Fibroblast of lung (primary cell): Measurements from ENCODE around the gene NXPH4. TPM values are rescaled to one million over a fixed set of nuclear protein-coding genes. Genes with fewer than 3 reads are reported as not detected.

ENCODE experiments used
- DNase-seq, 2 donors: peaks; one replicate each; pipeline versions ENCODE4 v3.0.0 to v3.0.0-alpha.2; 2010; ENCODE audit warnings: low read depth in 2 of 2
- H2AFZ ChIP-seq: 2 replicates; pipeline ENCODE4 v1.5.1; 2012; ENCODE audit warnings: low read length, control low read depth, inconsistent platforms
- H3K27ac ChIP-seq: 2 replicates; pipeline ENCODE4 v1.5.1; 2011; ENCODE audit warnings: low read length, control low read depth; ENCODE audit not compliant: insufficient read depth
- H3K27me3 ChIP-seq: 2 replicates; pipeline ENCODE4 v1.5.1; 2011; ENCODE audit warnings: mild to moderate bottlenecking, low read length; ENCODE audit not compliant: control insufficient read depth, insufficient read depth
- H3K36me3 ChIP-seq: 2 replicates; pipeline ENCODE4 v1.5.1; 2011; ENCODE audit warnings: low read length; ENCODE audit not compliant: control insufficient read depth, insufficient read depth
- H3K4me1 ChIP-seq: 2 replicates; pipeline ENCODE4 v1.5.1; 2011; ENCODE audit warnings: low read length; ENCODE audit not compliant: control insufficient read depth, insufficient read depth; ENCODE audit errors: extremely low read depth
- H3K4me2 ChIP-seq: 2 replicates; pipeline ENCODE4 v1.5.1; 2011; ENCODE audit warnings: low read length, control low read depth; ENCODE audit not compliant: insufficient read depth; ENCODE audit errors: extremely low read depth
- H3K4me3 ChIP-seq, 4 experiments: fragments of 200-600 bp in 1 of 4; sonication (generic) in 1 of 4; replicated peaks in 1 of 4; 2 replicates each; pipeline ENCODE4 v1.5.1; 2011 to 2016; ENCODE audit warnings: low read length in 4 of 4, low read depth in 3 of 4, mild to moderate bottlenecking in 3 of 4, control low read depth in 2 of 4, inconsistent platforms in 1 of 4, mixed read lengths in 1 of 4; ENCODE audit not compliant: insufficient read depth in 1 of 4; ENCODE audit errors: control extremely low read depth in 1 of 4
- H3K79me2 ChIP-seq: 2 replicates; pipeline ENCODE4 v1.5.1; 2012; ENCODE audit warnings: mild to moderate bottlenecking, low read length, inconsistent platforms; ENCODE audit not compliant: control insufficient read depth, insufficient read depth
- H3K9ac ChIP-seq: 2 replicates; pipeline ENCODE4 v1.5.1; 2011; ENCODE audit warnings: mild to moderate bottlenecking, low read length, control low read depth; ENCODE audit not compliant: insufficient read depth
- H3K9me3 ChIP-seq: 2 replicates; pipeline ENCODE4 v1.5.1; 2012; ENCODE audit warnings: low read depth, low read length; ENCODE audit not compliant: control insufficient read depth, insufficient read depth
- H4K20me1 ChIP-seq: 2 replicates; pipeline ENCODE4 v1.5.1; 2011; ENCODE audit warnings: low read length; ENCODE audit not compliant: control insufficient read depth, insufficient read depth; ENCODE audit errors: extremely low read depth
- EZH2 ChIP-seq: IDR thresholded peaks from 2 replicates; pipeline ENCODE4 v1.5.1; 2012; ENCODE audit warnings: low read length, control low read depth, mild to moderate bottlenecking; ENCODE audit errors: missing control alignments
- polyA plus RNA-seq, 2 donors: library from polyadenylated mRNA; depleted of rRNA in 1 of 2; stranded (reverse) in 1 of 2; unstranded in 1 of 2; fragments of >200 nt; gene quantifications; 2 replicates each; pipeline ENCODE4 v1.2.1, GENCODE V29; 2011 to 2012; ENCODE audit warnings: missing spikeins in 1 of 2
- total RNA-seq: library from RNA; depleted of rRNA; stranded (reverse); fragments of >200 nt; gene quantifications from 2 replicates; pipeline ENCODE4 v1.2.1, GENCODE V29; 2014
- TF ChIP-seq, protein P1 (sequence below), 2 donors: IDR thresholded peaks in 1 of 2; conservative IDR thresholded peaks in 1 of 2; 1 replicate in 1 of 2; 2 replicates in 1 of 2; pipeline ENCODE4 v1.5.1; 2011 to 2012; ENCODE audit warnings: low read length in 2 of 2, control low read depth in 1 of 2, inconsistent platforms in 1 of 2, low read depth in 1 of 2, mild to moderate bottlenecking in 1 of 2

Gene NXPH4
- total and polyA plus RNA-seq, 2 donors (not counting 1 experiment from before 2014, with no cell fraction given), result 0.50 to 1.9 TPM

DNA sequence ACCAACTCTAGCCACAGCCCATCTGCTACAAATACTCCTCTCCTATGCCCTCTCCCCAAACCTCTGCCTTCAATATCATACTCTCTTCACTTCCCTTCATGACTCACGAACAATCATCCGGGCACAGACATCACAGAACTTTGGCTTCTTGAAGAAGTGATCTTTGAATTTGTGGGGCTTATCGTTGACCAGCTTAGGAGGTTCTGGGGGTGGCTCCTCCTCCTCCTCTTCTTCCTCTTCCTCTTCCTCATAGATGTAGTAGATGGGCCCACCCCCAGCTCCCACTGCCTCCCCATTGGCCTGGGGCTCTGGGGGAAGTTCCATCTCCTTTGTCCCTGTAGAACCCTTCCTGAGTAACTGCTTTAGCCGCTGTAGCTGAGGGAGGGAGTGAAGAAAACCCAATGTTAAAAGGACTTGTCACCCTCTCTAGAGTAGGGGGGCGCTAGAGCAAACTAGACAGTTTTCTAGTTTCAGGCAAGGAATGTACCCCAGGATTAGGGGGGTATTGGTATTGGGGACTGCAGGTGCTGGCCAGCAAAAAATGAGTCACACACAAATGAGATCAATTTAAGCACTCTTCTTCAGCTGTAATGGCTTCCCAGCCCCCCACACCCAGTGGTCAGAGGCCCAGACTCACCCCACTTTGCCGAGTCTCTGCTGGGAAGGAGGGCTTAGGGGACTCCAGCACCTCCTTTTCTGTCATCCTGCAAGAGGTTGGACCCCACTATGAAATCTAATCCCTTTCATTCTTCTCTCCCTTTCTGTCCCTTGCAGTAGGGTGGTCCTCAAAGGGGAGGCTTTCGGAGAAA, 32.5 kb downstream of the NXPH4 start:
- no peak for TF ChIP-seq EZH2
- TF ChIP-seq, protein P1, sequence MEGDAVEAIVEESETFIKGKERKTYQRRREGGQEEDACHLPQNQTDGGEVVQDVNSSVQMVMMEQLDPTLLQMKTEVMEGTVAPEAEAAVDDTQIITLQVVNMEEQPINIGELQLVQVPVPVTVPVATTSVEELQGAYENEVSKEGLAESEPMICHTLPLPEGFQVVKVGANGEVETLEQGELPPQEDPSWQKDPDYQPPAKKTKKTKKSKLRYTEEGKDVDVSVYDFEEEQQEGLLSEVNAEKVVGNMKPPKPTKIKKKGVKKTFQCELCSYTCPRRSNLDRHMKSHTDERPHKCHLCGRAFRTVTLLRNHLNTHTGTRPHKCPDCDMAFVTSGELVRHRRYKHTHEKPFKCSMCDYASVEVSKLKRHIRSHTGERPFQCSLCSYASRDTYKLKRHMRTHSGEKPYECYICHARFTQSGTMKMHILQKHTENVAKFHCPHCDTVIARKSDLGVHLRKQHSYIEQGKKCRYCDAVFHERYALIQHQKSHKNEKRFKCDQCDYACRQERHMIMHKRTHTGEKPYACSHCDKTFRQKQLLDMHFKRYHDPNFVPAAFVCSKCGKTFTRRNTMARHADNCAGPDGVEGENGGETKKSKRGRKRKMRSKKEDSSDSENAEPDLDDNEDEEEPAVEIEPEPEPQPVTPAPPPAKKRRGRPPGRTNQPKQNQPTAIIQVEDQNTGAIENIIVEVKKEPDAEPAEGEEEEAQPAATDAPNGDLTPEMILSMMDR (conservative IDR thresholded peaks at IDR 0.05 in 1 of 2, IDR thresholded peaks at IDR 0.05 in 1 of 2; ENCODE audit: low read depth in 1 of 2, low read length in 2 of 2), result no peak
- H3K4me2 ChIP-seq, result no peak overlapping the region
- H3K79me2 ChIP-seq, result no peaks in the 10 kb centered on the region
- no peaks in the 10 kb centered on the region for H3K4me1 ChIP-seq
- no peak overlapping the region for H3K4me3 ChIP-seq
- H3K27me3 ChIP-seq, result no peaks in the 10 kb centered on the region
- DNase-seq, result no peak
- no peaks in the 10 kb centered on the region for H3K36me3 ChIP-seq
- H3K27ac ChIP-seq, result no peak overlapping the region
- no peak overlapping the region for H2AFZ ChIP-seq
- no peaks in the 10 kb centered on the region for H4K20me1 ChIP-seq
- H3K9ac ChIP-seq, result no peak overlapping the region
- H3K9me3 ChIP-seq, result no peaks in the 10 kb centered on the region

- no peak overlapping the region for H3K9ac ChIP-seq
- no peak overlapping the region for H2AFZ ChIP-seq
- no peak for DNase-seq
- TF ChIP-seq, protein P1 (conservative IDR thresholded peaks at IDR 0.05 in 1 of 2, IDR thresholded peaks at IDR 0.05 in 1 of 2; ENCODE audit: low read depth in 1 of 2, low read length in 2 of 2), result no peak
- TF ChIP-seq EZH2, result no peak
- H3K27me3 ChIP-seq, result no peaks in the 10 kb centered on the region
- H3K4me1 ChIP-seq, result no peaks in the 10 kb centered on the region
- no peak overlapping the region for H3K4me2 ChIP-seq
- H4K20me1 ChIP-seq, result no peaks in the 10 kb centered on the region
- H3K79me2 ChIP-seq, result no peaks in the 10 kb centered on the region
- H3K9me3 ChIP-seq, result no peaks in the 10 kb centered on the region
- H3K27ac ChIP-seq, result no peak overlapping the region
- H3K4me3 ChIP-seq, result no peak overlapping the region
- H3K36me3 ChIP-seq, result peaks cover 4% of the 10 kb centered on the region
Measured at GRCh38 chr12:57250541-57250940, 33.9 kb downstream of the NXPH4 start.

DNA sequence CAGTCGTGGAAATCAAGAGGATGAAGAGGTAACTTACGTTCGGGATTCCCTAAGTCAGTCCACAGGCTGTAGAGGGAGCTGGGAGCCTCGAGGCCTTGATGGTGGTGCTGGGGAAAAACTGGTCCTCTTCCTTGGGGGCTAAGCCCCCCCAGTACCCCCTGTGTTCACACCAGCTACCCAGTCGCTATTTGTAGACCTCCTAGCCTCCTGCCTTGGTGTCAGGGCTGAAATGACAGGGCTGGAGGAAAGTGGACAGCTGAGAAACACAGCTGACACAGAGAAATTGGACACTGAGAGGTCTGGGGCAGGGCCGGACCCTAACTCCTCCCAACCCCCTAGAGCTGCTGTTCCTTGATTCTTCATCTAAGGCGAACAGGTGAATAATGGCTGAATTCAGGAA, 34.4 kb downstream of the NXPH4 start, which contains the start of gene STAC3:
Gene STAC3, minus strand, starts transcription at position 232 of the 400 bp plus-strand sequence. CDS start 1,551 bp downstream, outside the sequence.
- no peak within 1 kb of the TSS for H3K27ac ChIP-seq
- H3K4me1 ChIP-seq, result no peaks in the 10 kb centered on the region
- no peak within 1 kb of the TSS for H3K4me2 ChIP-seq
- H3K4me3 ChIP-seq, result no peak within 1 kb of the TSS
- no peak within 1 kb of the TSS for H3K9ac ChIP-seq
- no peaks in the 10 kb centered on the region for H4K20me1 ChIP-seq
- no peaks in the 10 kb centered on the region for H3K79me2 ChIP-seq
- TF ChIP-seq, protein P1 (conservative IDR thresholded peaks at IDR 0.05 in 1 of 2, IDR thresholded peaks at IDR 0.05 in 1 of 2; ENCODE audit: low read depth in 1 of 2, low read length in 2 of 2), result no peak
- TF ChIP-seq EZH2, result no peak
- DNase-seq, result no peak
- no peaks in the 10 kb centered on the region for H3K9me3 ChIP-seq
- H3K36me3 ChIP-seq, result peaks cover 5% of the 10 kb centered on the region
- H3K27me3 ChIP-seq, result no peaks in the 10 kb centered on the region
- H2AFZ ChIP-seq, result no peak within 1 kb of the TSS
